Measurements from ENCODE around the gene RBM17. TPM values are rescaled to one million over a fixed set of nuclear protein-coding genes. Genes with fewer than 3 reads are reported as not detected.
A peak's percentile ranks its signal among the peaks of the same experiment; 100 is the strongest.

The RBM17 gene
- total RNA-seq, 1 experiment from 2014 or later, result 128 TPM

GRCh38 chr10:6050801-6051445 is 37.9 kb upstream of the RBM17 start:
- Mint-ChIP-seq H3K9me3 (ENCODE audit: unreplicated experiment) (no peaks in the 10 kb centered on the region), H3K4me3 (ENCODE audit: unreplicated experiment) (peak overlapping the region; percentile 62), H3K27ac (ENCODE audit: low read depth, unreplicated experiment) (no peak overlapping the region), H3K27me3 (ENCODE audit: insufficient read depth, unreplicated experiment) (peaks cover 80% of the 10 kb centered on the region), H3K4me1 (ENCODE audit: insufficient read depth, unreplicated experiment) (peaks cover 14% of the 10 kb centered on the region), H3K36me3 (ENCODE audit: insufficient read depth, unreplicated experiment) (no peaks in the 10 kb centered on the region)
- peak; percentile 36 for DNase-seq (ENCODE audit: unreplicated experiment)
- TF ChIP-seq CTCF (IDR thresholded peaks at IDR 0.05; ENCODE audit: unreplicated experiment), result peak; percentile 9
- POLR2A ChIA-PET, result no interaction called here
- intact Hi-C loops (cut with micrococcal nuclease), result no loop called here
- BruUV-seq (replicated peaks), result no TSS peak
- CTCF ChIA-PET, result interaction anchor here (0.8 to 1.3 kb wide), 6 partner anchors 16 to 206 kb away, joined by 3 to 4 read pairs (median 4); no protein-coding TSS in a partner anchor

DNA sequence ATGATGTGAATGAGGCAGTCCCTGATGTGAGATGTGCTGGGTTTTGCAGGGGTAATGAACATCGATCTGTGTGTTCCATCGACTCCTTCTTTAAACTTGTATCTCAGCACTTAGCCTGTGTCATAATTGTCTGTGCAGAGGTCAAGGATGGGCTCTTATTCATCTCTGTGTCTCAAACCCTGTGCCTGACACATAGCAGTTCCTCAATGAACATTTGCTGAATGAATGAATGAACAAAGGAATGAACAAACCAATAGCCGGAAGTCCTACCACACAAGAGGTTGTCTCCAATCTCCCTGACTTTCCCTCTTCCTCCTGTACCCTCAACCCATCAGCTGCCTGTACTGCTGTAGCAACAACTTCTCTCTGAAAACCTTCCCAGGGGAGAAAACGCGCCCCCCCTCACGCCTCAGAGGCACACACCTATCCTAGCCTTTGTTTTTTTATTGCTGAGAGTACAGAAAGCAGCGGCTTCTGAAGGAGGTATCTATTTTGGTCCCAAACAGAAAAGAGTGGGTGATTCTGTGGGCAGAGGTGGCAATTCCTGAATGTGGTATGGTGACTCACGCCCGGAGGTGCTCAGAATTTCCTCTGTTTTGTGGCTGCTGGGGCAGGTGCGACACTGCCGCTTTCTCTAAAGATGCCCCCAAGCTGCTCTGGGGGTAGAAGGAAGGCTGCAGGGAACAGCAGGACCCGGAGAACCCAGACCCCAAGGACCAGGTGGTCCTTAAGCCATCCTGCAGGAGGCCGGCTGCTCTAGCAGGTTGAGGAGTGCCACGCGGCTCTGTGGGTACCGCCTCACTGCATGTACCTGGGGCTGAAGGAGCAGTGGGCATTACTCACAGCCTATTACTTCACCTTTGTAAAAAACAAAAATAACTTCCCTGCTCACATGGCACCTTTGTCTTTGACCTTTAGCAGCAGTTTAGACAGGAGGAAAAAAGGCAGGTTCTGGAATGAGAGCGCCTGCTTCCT is 36.3 kb upstream of the RBM17 start:
- no peak for TF ChIP-seq CTCF (IDR thresholded peaks at IDR 0.05; ENCODE audit: unreplicated experiment)
- no TSS peak for BruUV-seq (replicated peaks)
- Mint-ChIP-seq H3K27ac (ENCODE audit: low read depth, unreplicated experiment) (no peak overlapping the region), H3K9me3 (ENCODE audit: unreplicated experiment) (no peaks in the 10 kb centered on the region), H3K27me3 (ENCODE audit: insufficient read depth, unreplicated experiment) (peaks cover 83% of the 10 kb centered on the region), H3K4me1 (ENCODE audit: insufficient read depth, unreplicated experiment) (peaks cover 14% of the 10 kb centered on the region), H3K4me3 (ENCODE audit: unreplicated experiment) (no peak overlapping the region), H3K36me3 (ENCODE audit: insufficient read depth, unreplicated experiment) (no peaks in the 10 kb centered on the region)
- CTCF ChIA-PET, result interaction anchor here (0.7 to 1.1 kb wide), 2 partner anchors 44 to 104 kb away, joined by 3 read pairs; no protein-coding TSS in a partner anchor
- intact Hi-C loops (cut with micrococcal nuclease), result no loop called here
- peak; percentile 41 for DNase-seq (ENCODE audit: unreplicated experiment)
- POLR2A ChIA-PET, result interaction anchor here (0.7 kb wide), 1 partner anchor 18 kb away, joined by 3 read pairs; no protein-coding TSS in a partner anchor

- no TSS peak for BruUV-seq (replicated peaks)
- no peak overlapping the region for H3K4me3 Mint-ChIP-seq (ENCODE audit: unreplicated experiment)
- ChIA-PET CTCF (no interaction called here), POLR2A (interaction anchor here (0.7 kb wide), 1 partner anchor 19 kb away, joined by 3 read pairs; no protein-coding TSS in a partner anchor)
- H3K36me3 Mint-ChIP-seq (ENCODE audit: insufficient read depth, unreplicated experiment), result no peaks in the 10 kb centered on the region
- DNase-seq (ENCODE audit: unreplicated experiment), result no peak
- H3K9me3 Mint-ChIP-seq (ENCODE audit: unreplicated experiment), result no peaks in the 10 kb centered on the region
- no peak for TF ChIP-seq CTCF (IDR thresholded peaks at IDR 0.05; ENCODE audit: unreplicated experiment)
- H3K27me3 Mint-ChIP-seq (ENCODE audit: insufficient read depth, unreplicated experiment), result peaks cover 83% of the 10 kb centered on the region
- H3K4me1 Mint-ChIP-seq (ENCODE audit: insufficient read depth, unreplicated experiment), result peaks cover 14% of the 10 kb centered on the region
- intact Hi-C loops (cut with micrococcal nuclease), result no loop called here
- no peak overlapping the region for H3K27ac Mint-ChIP-seq (ENCODE audit: low read depth, unreplicated experiment)
Observed at GRCh38 chr10:6053303-6053702, 35.5 kb upstream of the RBM17 start.
